IMR-90 (cell line): Measurements from ENCODE around the gene ZNRF3. TPM values are rescaled to one million over a fixed set of nuclear protein-coding genes. Genes with fewer than 3 reads are reported as not detected.

Experiments used
- ATAC-seq: fragments of 200-7000 bp; cut with Tn5 transposase; 2 replicates; pipeline ENCODE4 v1.9.1; 2020; ENCODE audit warnings: low read depth, mild to moderate bottlenecking, moderate library complexity
- BruUV-seq: library from RNA; stranded (reverse); fragments of 400-500 nt; replicated peaks from 2 replicates; lab custom pipeline; 2021; lab: Mats Ljungman, UMichigan
- CTCF ChIA-PET: fragments of 300-600 bp; formaldehyde crosslinking; extraction: SDS; loops from one replicate; lab custom pipeline; 2021; ENCODE audit warnings: antibody characterized with exemption; lab: Yijun Ruan, JAX
- POLR2A ChIA-PET: fragments of 300-600 bp; sonication (Branson Sonifier 250); formaldehyde crosslinking; loops from one replicate; lab custom pipeline; 2022; ENCODE audit warnings: antibody characterized with exemption; ENCODE audit not compliant: unreplicated experiment; lab: Charles Lee
- DNase-seq: peaks from one replicate; pipeline ENCODE4 v3.0.0; 2013
- H2AFZ ChIP-seq: replicated peaks from 2 replicates; pipeline ENCODE3; 2013; ENCODE audit warnings: low read length, mild to moderate bottlenecking; ENCODE audit not compliant: poor library complexity
- H2AK5ac ChIP-seq: 2 replicates; pipeline ENCODE4 v1.6.1; 2013; ENCODE audit warnings: low read depth, low read length, inconsistent platforms
- H2AK9ac ChIP-seq: replicated peaks from 2 replicates; pipeline ENCODE3; 2013; ENCODE audit warnings: mild to moderate bottlenecking, low read depth, low read length, moderate library complexity; ENCODE audit not compliant: poor library complexity
- H2BK120ac ChIP-seq: 2 replicates; pipeline ENCODE4 v1.6.1; 2013; ENCODE audit warnings: low read depth, low read length, inconsistent platforms
- H2BK15ac ChIP-seq: 3 replicates; pipeline ENCODE4 v1.6.1; 2013; ENCODE audit warnings: low read depth, low read length, inconsistent platforms
- H2BK20ac ChIP-seq: 2 replicates; pipeline ENCODE4 v1.6.1; 2013; ENCODE audit warnings: low read depth, mild to moderate bottlenecking, inconsistent platforms, low read length, moderate library complexity
- H2BK5ac ChIP-seq: 2 replicates; pipeline ENCODE4 v1.6.1; 2013; ENCODE audit warnings: mild to moderate bottlenecking, low read depth, low read length, inconsistent platforms; ENCODE audit not compliant: poor library complexity, severe bottlenecking
- H3K14ac ChIP-seq: replicated peaks from 2 replicates; pipeline ENCODE4 v1.6.1; 2013; ENCODE audit warnings: low read depth, low read length, inconsistent platforms
- H3K18ac ChIP-seq: 2 replicates; pipeline ENCODE4 v1.6.1; 2013; ENCODE audit warnings: low read depth, low read length, control low read depth
- H3K23ac ChIP-seq: 2 replicates; pipeline ENCODE4 v1.6.1; 2013; ENCODE audit warnings: low read depth, low read length, inconsistent platforms
- H3K27ac ChIP-seq: 2 replicates; pipeline ENCODE4 v1.5.1; 2013; ENCODE audit warnings: mild to moderate bottlenecking, control low read depth, low read length; ENCODE audit not compliant: insufficient read depth
- H3K27me3 ChIP-seq: 2 replicates; pipeline ENCODE4 v1.6.1; 2013; ENCODE audit warnings: low read length; ENCODE audit not compliant: control insufficient read depth, insufficient read depth
- H3K36me3 ChIP-seq: 2 replicates; pipeline ENCODE4 v1.6.1; 2013; ENCODE audit warnings: low read length, mixed read lengths; ENCODE audit not compliant: control insufficient read depth, insufficient read depth
- H3K4ac ChIP-seq: 2 replicates; pipeline ENCODE4 v1.6.1; 2013; ENCODE audit warnings: low read depth, low read length, inconsistent platforms
- H3K4me1 ChIP-seq: 2 replicates; pipeline ENCODE4 v1.6.1; 2013; ENCODE audit warnings: low read length, mixed read lengths; ENCODE audit not compliant: control insufficient read depth, insufficient read depth
- H3K4me2 ChIP-seq: 2 replicates; pipeline ENCODE4 v1.6.1; 2013; ENCODE audit warnings: low read depth, mild to moderate bottlenecking, control low read depth, low read length, moderate library complexity
- H3K4me3 ChIP-seq: 2 replicates; pipeline ENCODE4 v1.5.1; 2013; ENCODE audit warnings: low read depth, mild to moderate bottlenecking, control low read depth, low read length, moderate library complexity; ENCODE audit not compliant: insufficient read depth
- H3K56ac ChIP-seq: 2 replicates; pipeline ENCODE4 v1.6.1; 2013; ENCODE audit warnings: low read length, inconsistent platforms; ENCODE audit not compliant: insufficient read depth; ENCODE audit errors: extremely low read depth
- H3K79me1 ChIP-seq, 2 experiments: 2 replicates each; pipeline ENCODE4 v1.6.1; 2013; ENCODE audit warnings: low read length in 2 of 2, inconsistent platforms in 1 of 2, low read depth in 1 of 2
- H3K9ac ChIP-seq: 2 replicates; pipeline ENCODE4 v1.6.1; 2013; ENCODE audit warnings: low read depth, low read length, control low read depth
- H3K9me1 ChIP-seq: 2 replicates; pipeline ENCODE4 v1.6.1; 2013; ENCODE audit warnings: low read length, inconsistent platforms; ENCODE audit not compliant: insufficient read depth
- H3K9me3 ChIP-seq: 2 replicates; pipeline ENCODE4 v1.6.1; 2013; ENCODE audit warnings: low read length; ENCODE audit not compliant: control insufficient read depth, insufficient read depth
- H4K20me1 ChIP-seq: 2 replicates; pipeline ENCODE4 v1.6.1; 2013; ENCODE audit warnings: low read length, inconsistent platforms; ENCODE audit not compliant: insufficient read depth
- H4K5ac ChIP-seq: 2 replicates; pipeline ENCODE4 v1.6.1; 2013; ENCODE audit warnings: mild to moderate bottlenecking, low read depth, low read length, control low read depth
- H4K8ac ChIP-seq, 2 experiments: 2 replicates each; pipeline ENCODE4 v1.6.1; 2013; ENCODE audit warnings: low read depth in 2 of 2, low read length in 2 of 2, control low read depth in 1 of 2, inconsistent platforms in 1 of 2
- H4K91ac ChIP-seq: 2 replicates; pipeline ENCODE4 v1.6.1; 2013; ENCODE audit warnings: low read depth, low read length, inconsistent platforms; ENCODE audit not compliant: insufficient read depth
- BHLHE40 ChIP-seq: fragments of 150-350 bp; IDR thresholded peaks from 2 replicates; pipeline ENCODE4 v1.6.1; 2016; ENCODE audit warnings: mild to moderate bottlenecking, low read depth, low read length
- CTCF ChIP-seq: conservative IDR thresholded peaks from 2 replicates; pipeline ENCODE4 v1.5.1; 2012; ENCODE audit warnings: mild to moderate bottlenecking, low read depth, low read length, improper control_type of control experiment
- ELK1 ChIP-seq: fragments of 150-350 bp; IDR thresholded peaks from 2 replicates; pipeline ENCODE4 v1.6.1; 2016; ENCODE audit warnings: low read depth, mild to moderate bottlenecking, low read length, moderate library complexity, borderline replicate concordance
- MAZ ChIP-seq: IDR thresholded peaks from 2 replicates; pipeline ENCODE4 v1.6.1; 2012; ENCODE audit warnings: low read depth, mild to moderate bottlenecking, low read length, improper control_type of control experiment, moderate library complexity, borderline replicate concordance
- POLR2A ChIP-seq: IDR thresholded peaks from 2 replicates; pipeline ENCODE4 v1.6.1; 2012; ENCODE audit warnings: mild to moderate bottlenecking, low read depth, low read length
- RAD21 ChIP-seq: IDR thresholded peaks from 2 replicates; pipeline ENCODE4 v1.6.1; 2012; ENCODE audit warnings: low read length, improper control_type of control experiment
- RCOR1 ChIP-seq: IDR thresholded peaks from 2 replicates; pipeline ENCODE4 v1.6.1; 2012; ENCODE audit warnings: mild to moderate bottlenecking, low read length, improper control_type of control experiment; ENCODE audit not compliant: insufficient replicate concordance
- RFX5 ChIP-seq: IDR thresholded peaks from 2 replicates; pipeline ENCODE4 v1.8.0; 2012; ENCODE audit warnings: low read depth, mild to moderate bottlenecking, low read length, moderate library complexity
- WGBS, 2 experiments: methylation state at CpG; one replicate each; pipeline versions ENCODE4 v1.1.5 to v1.1.7; 2013; ENCODE audit warnings: missing lambda C conversion rate in 2 of 2; ENCODE audit not compliant: insufficient read length in 1 of 2; ENCODE audit errors: extremely low coverage in 2 of 2; 5-methylcytosine and 5-hydroxymethylcytosine counted together
- dilution Hi-C: fragments of 300-500 bp; cut with HindIII; formaldehyde crosslinking; loops from one replicate; pipeline ENCODE4 v1.14.3; 2018; ENCODE audit warnings: low sequenced_read_pairs; ENCODE audit not compliant: unreplicated experiment
- in situ Hi-C: fragments of 300-500 bp; cut with MboI; formaldehyde crosslinking; loops from 3 replicates; pipeline ENCODE4 v1.14.3; 2019; ENCODE audit warnings: low sequenced_read_pairs, inconsistent platforms, mixed read lengths
- intact Hi-C: fragments of 100-400 bp; cut with micrococcal nuclease; formaldehyde crosslinking; loops from 2 replicates; pipeline ENCODE4 v1.10.0; 2022
- polyA plus RNA-seq, 3 experiments: library from polyadenylated mRNA; depleted of rRNA; stranded (reverse); fragments of >200 nt; gene quantifications; 2 replicates each; pipeline ENCODE4 v1.2.3, GENCODE V29; 2012; ENCODE audit warnings: low replicate concordance in 1 of 3
- total RNA-seq: library from RNA; depleted of rRNA; stranded (reverse); fragments of >200 nt; gene quantifications from 2 replicates; pipeline ENCODE4 v1.2.3, GENCODE V29; 2012

The ZNRF3 gene
- total and polyA plus RNA-seq, 2 of the 4 experiments (the other 2 are of a cell fraction), result 1.4 to 2.4 TPM

- Histone ChIP-seq H2AK5ac (no peak overlapping the region), H3K14ac (no peak overlapping the region), H2AK9ac (no peak overlapping the region), H3K56ac (no peak overlapping the region), H3K4me3 (no peak overlapping the region), H2BK5ac (no peak overlapping the region), H3K27me3 (no peaks in the 10 kb centered on the region), H3K79me1 (peaks cover 8 to 36% of the 10 kb centered on the region in 2 experiments), H2AFZ (no peak overlapping the region), H3K23ac (no peak overlapping the region), H4K20me1 (peaks cover 5% of the 10 kb centered on the region; the same call in 1 of the 2 replicates), H3K18ac (no peak overlapping the region), H3K9me3 (no peaks in the 10 kb centered on the region), H3K4me1 (peaks cover 3% of the 10 kb centered on the region; the same call in 1 of the 2 replicates), H3K4ac (no peak overlapping the region), H3K9ac (no peak overlapping the region), H3K27ac (no peak overlapping the region), H4K8ac (no peak overlapping the region), H2BK20ac (no peak overlapping the region), H2BK120ac (no peak overlapping the region), H3K9me1 (peaks cover 5% of the 10 kb centered on the region; the same call in 1 of the 2 replicates), H3K36me3 (no peaks in the 10 kb centered on the region), H4K91ac (no peak overlapping the region), H4K5ac (no peak overlapping the region), H2BK15ac (no peak overlapping the region), H3K4me2 (no peak overlapping the region)
- intact Hi-C loops, result no loop called here
- ATAC-seq, result no peak
- no TSS peak for BruUV-seq
- in situ Hi-C loops, result no loop called here
- POLR2A ChIA-PET, result no interaction called here
- TF ChIP-seq RAD21 (no peak), BHLHE40 (no peak), ELK1 (no peak), CTCF (no peak), RFX5 (no peak), POLR2A (no peak), MAZ (no peak), RCOR1 (no peak)
- 70% methylated on average over 5 of the region's 7 CpGs; no CpG with 5 or more reads in 1 of the 2 experiments for WGBS, 2 experiments
- DNase-seq, result no peak
- CTCF ChIA-PET, result no interaction called here
- dilution Hi-C loops, result no loop called here
These were observed 37.6 kb downstream of the ZNRF3 start for GRCh38 chr22:28920757-28921584.
